Stimulated activated naive CD8-positive, alpha-beta T cell treated with anti-CD3 and anti-CD28 coated beads, Interleukin-15, Interleukin-2, amounts not matched to agents 100 U/mL and 50 U/mL, for 24 hours (primary cell): ENCODE data around the gene ATAD2B.
"Not testable (repeated sequence)": the region's sequence is repeated elsewhere in the genome, so short reads cannot be mapped to it uniquely, and the experiment has no call there.

Experiments
- ATAC-seq: fragments of 150-1000 bp; cut with Tn5 transposase; one replicate; pipeline ENCODE4 v1.10.0; 2021
- DNase-seq: peaks from one replicate; pipeline ENCODE4 v3.0.0; 2021

The ATAD2B gene

GRCh38 chr2:23745068-23745725 is 181.7 kb downstream of the ATAD2B start:
- DNase-seq (no peak), ATAC-seq (no peak)

- not testable (repeated sequence) for ATAC-seq
Measured at GRCh38 chr2:23736783-23737182, 190.1 kb downstream of the ATAD2B start.

GRCh38 chr2:23734416-23734815 is 192.5 kb downstream of the ATAD2B start:
- DNase-seq (no peak), ATAC-seq (no peak)

More at GRCh38 chr2:23736783-23737182, 190.1 kb downstream of the ATAD2B start:
- DNase-seq = not testable (repeated sequence)

GRCh38 chr2:23723029-23723428 is 203.9 kb downstream of the ATAD2B start:
- ATAC-seq, DNase-seq: not testable (repeated sequence)

GRCh38 chr2:23722255-23722654 is 204.7 kb downstream of the ATAD2B start:
- no peak for ATAC-seq
- DNase-seq = no peak

GRCh38 chr2:23721454-23721826 is 205.5 kb downstream of the ATAD2B start:
- no peak for ATAC-seq
- DNase-seq = no peak

- ATAC-seq (no peak), DNase-seq (no peak)
Measured at GRCh38 chr2:23720705-23721453, 206.0 kb downstream of the ATAD2B start.

- no peak for ATAC-seq
Measured at GRCh38 chr2:23719716-23720115, 207.2 kb downstream of the ATAD2B start.

GRCh38 chr2:23718931-23719700 is 207.8 kb downstream of the ATAD2B start:
- no peak for ATAC-seq
- DNase-seq = no peak

More at GRCh38 chr2:23719716-23720115, 207.2 kb downstream of the ATAD2B start:
- DNase-seq = no peak

GRCh38 chr2:23713351-23713750 is 213.6 kb downstream of the ATAD2B start:
- ATAC-seq (no peak), DNase-seq (no peak)

GRCh38 chr2:23712756-23713151 is 214.2 kb downstream of the ATAD2B start:
- ATAC-seq (no peak), DNase-seq (no peak)

GRCh38 chr2:23711979-23712755 is 214.8 kb downstream of the ATAD2B start:
- no peak for ATAC-seq
- no peak for DNase-seq

GRCh38 chr2:23709311-23709710 is 217.6 kb downstream of the ATAD2B start:
- no peak for DNase-seq
- ATAC-seq = no peak

- DNase-seq = no peak
Measured at GRCh38 chr2:23708771-23709170, 218.2 kb downstream of the ATAD2B start.

GRCh38 chr2:23707096-23707495 is 219.8 kb downstream of the ATAD2B start:
- no peak for DNase-seq

More at GRCh38 chr2:23708771-23709170, 218.2 kb downstream of the ATAD2B start:
- ATAC-seq = no peak

GRCh38 chr2:23706613-23707078 is 220.3 kb downstream of the ATAD2B start:
- DNase-seq = no peak
- no peak for ATAC-seq

More at GRCh38 chr2:23707096-23707495, 219.8 kb downstream of the ATAD2B start:
- ATAC-seq = no peak

GRCh38 chr2:23705771-23706612 is 220.9 kb downstream of the ATAD2B start:
- DNase-seq (no peak), ATAC-seq (no peak)

GRCh38 chr2:23703583-23704385 is 223.1 kb downstream of the ATAD2B start:
- ATAC-seq (no peak), DNase-seq (no peak)

GRCh38 chr2:23703037-23703582 is 223.8 kb downstream of the ATAD2B start:
- DNase-seq (no peak), ATAC-seq (no peak)

GRCh38 chr2:23700627-23701026 is 226.3 kb downstream of the ATAD2B start:
- ATAC-seq (no peak), DNase-seq (no peak)
